ENCODE data around the gene MAGT1.
A peak's percentile ranks its signal among the peaks of the same experiment; 100 is the strongest.
"Not testable (repeated sequence)": the region's sequence is repeated elsewhere in the genome, so short reads cannot be mapped to it uniquely, and the experiment has no call there.

MAGT1 gene

GRCh38 chrX:77821989-77822388 lies 73.2 kb downstream of the MAGT1 start:
- not testable (repeated sequence) for DNase-seq

- no peak for DNase-seq
Measured at GRCh38 chrX:77820091-77820727, 75.0 kb downstream of the MAGT1 start.

GRCh38 chrX:77814210-77814609 lies 81.0 kb downstream of the MAGT1 start:
- DNase-seq, result no peak

- DNase-seq, result no peak
Measured at GRCh38 chrX:77802201-77802600, 93.0 kb downstream of the MAGT1 start.

- no peak for DNase-seq
Measured at GRCh38 chrX:77795124-77795523, 100.1 kb downstream of the MAGT1 start.

- DNase-seq, result no peak
Measured at GRCh38 chrX:77793946-77794345, 101.3 kb downstream of the MAGT1 start.

- DNase-seq, result no peak
Measured at GRCh38 chrX:77788050-77788449, 107.2 kb downstream of the MAGT1 start.

GRCh38 chrX:77786365-77786680 lies 108.9 kb downstream of the MAGT1 start:
- no peak for DNase-seq

- DNase-seq, result peak; percentile 65
Measured at GRCh38 chrX:77785486-77786364, 109.5 kb downstream of the MAGT1 start, which contains the start of gene ATRX. ATRX (minus strand) TSS chrX:77786216; CDS start chrX:77786001, 215 bp downstream.

GRCh38 chrX:77779695-77780094 lies 115.5 kb downstream of the MAGT1 start:
- DNase-seq, result no peak

GRCh38 chrX:77776659-77777058 lies 118.6 kb downstream of the MAGT1 start:
- no peak for DNase-seq
